ENCODE data around the gene FCRLB. TPM values are rescaled to one million over a fixed set of nuclear protein-coding genes. Genes with fewer than 3 reads are reported as not detected.

The FCRLB gene
- total RNA-seq, 1 donor from 2014 or later, result 2.8 TPM

DNA sequence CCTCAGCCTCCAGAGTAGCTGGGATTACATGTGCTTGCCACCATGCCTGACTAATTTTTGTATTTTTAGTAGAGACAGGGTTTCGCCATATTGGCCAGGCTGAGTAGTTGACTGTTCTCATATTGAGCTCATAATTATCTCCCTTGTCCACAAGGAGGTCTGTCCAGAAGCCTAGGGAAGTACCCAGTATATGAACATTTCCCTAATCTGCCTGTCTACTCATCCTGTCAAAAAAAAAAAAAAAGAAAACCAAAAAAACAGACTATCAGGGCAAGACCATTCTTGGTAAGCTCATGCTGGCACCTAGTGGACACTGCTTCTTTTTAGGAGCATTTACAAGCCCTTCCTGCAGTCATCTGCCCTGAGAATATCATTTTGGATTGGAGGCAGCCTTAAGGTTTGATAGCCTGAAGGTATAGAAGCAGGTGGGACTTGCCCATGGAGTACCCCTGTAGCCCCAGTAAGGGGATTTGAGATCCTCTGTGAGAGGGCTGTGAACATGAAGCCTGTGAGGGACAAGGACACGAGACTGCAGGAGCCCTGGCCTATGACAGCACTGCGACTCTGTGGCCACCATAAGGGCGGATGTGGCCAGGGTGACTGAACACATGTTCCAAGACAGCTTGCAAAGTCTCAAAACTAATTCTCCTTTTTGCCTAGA lies 17.4 kb downstream of the FCRLB start:
- H3K27ac ChIP-seq, result peak overlapping the region; percentile 66
- no peaks in the 10 kb centered on the region for H3K9me3 ChIP-seq
- intact Hi-C loops (cut with DNase I), result no loop called here
- peaks cover 29% of the 10 kb centered on the region for H3K4me1 ChIP-seq
- DNase-seq, result peak; percentile 80
- no peak overlapping the region for H3K4me3 ChIP-seq
- TF ChIP-seq, protein P1, sequence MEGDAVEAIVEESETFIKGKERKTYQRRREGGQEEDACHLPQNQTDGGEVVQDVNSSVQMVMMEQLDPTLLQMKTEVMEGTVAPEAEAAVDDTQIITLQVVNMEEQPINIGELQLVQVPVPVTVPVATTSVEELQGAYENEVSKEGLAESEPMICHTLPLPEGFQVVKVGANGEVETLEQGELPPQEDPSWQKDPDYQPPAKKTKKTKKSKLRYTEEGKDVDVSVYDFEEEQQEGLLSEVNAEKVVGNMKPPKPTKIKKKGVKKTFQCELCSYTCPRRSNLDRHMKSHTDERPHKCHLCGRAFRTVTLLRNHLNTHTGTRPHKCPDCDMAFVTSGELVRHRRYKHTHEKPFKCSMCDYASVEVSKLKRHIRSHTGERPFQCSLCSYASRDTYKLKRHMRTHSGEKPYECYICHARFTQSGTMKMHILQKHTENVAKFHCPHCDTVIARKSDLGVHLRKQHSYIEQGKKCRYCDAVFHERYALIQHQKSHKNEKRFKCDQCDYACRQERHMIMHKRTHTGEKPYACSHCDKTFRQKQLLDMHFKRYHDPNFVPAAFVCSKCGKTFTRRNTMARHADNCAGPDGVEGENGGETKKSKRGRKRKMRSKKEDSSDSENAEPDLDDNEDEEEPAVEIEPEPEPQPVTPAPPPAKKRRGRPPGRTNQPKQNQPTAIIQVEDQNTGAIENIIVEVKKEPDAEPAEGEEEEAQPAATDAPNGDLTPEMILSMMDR (IDR thresholded peaks at IDR 0.05), result peak; percentile 51
- H3K36me3 ChIP-seq, result no peaks in the 10 kb centered on the region
- peak; percentile 84 to 88 for ATAC-seq
- H3K27me3 ChIP-seq (ENCODE audit: low read depth), result no peaks in the 10 kb centered on the region

DNA sequence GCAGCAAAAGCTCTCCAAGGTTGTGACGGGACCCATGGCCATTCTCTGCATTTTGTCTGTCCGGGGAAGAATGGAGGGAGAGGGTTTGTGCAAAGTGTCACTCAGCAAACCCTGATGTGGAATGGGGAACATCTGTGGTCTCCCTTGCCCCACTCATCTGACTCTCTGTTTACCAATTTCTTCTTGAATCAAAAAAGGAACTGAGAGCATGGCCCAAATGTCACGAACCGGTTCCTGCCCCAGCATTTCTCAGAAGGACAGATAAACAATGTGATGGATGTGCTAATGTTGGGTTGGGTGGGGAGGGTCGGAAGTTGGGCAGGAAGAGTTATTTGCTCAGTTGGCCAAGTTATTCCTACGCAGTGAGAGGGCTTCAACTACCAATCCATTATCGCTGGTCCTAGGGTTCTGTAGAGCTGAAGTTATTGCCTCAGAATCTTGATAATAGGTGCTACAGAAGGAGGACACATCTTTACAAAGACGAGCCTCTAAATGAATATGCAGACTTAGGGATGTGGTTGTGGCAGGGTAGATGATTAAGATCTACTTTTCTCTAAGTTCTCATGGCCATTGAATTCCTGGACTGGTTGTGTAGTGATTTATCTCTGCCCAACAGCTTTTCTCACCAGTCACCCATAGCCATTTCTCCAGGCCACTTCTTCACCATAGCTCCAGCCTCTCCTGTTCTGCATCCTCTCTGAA lies 18.7 kb downstream of the FCRLB start:
- no peaks in the 10 kb centered on the region for H3K27me3 ChIP-seq (ENCODE audit: low read depth)
- DNase-seq (peak; percentile 54), ATAC-seq (peak; percentile 59 to 68)
- H3K36me3 ChIP-seq, result no peaks in the 10 kb centered on the region
- no peak overlapping the region for H3K4me3 ChIP-seq
- TF ChIP-seq, protein P1 (IDR thresholded peaks at IDR 0.05), result no peak
- H3K27ac ChIP-seq, result peak overlapping the region; percentile 66
- peaks cover 29% of the 10 kb centered on the region for H3K4me1 ChIP-seq
- no peaks in the 10 kb centered on the region for H3K9me3 ChIP-seq
- intact Hi-C loops (cut with DNase I), result loop anchor here (10.0 kb wide), 1 partner anchor 255 kb away; no protein-coding TSS in a partner anchor

DNA sequence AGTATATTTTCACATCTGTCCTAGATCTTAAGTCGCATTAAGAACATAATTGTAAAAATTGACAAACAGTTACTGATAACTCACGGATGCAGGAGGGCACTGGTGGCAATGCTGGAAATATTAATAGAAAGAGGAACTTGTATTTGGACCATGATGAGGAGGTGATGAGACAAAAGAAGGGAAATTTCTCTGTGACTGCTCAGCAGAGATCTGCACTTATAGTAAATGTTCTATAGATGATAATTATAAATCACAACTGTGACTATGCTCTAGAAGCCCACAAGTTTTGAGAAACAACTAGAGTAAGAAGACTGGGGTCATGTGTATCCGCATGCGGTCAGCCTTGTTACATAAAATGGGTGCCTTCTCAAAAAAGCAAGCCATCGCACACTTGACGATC lies 19.6 kb downstream of the FCRLB start:
- H3K4me3 ChIP-seq, result no peak overlapping the region
- no peak for ATAC-seq
- H3K9me3 ChIP-seq, result no peaks in the 10 kb centered on the region
- H3K27ac ChIP-seq, result no peak overlapping the region
- intact Hi-C loops (cut with DNase I), result loop anchor here (10.0 kb wide), 1 partner anchor 256 kb away; no protein-coding TSS in a partner anchor
- DNase-seq, result no peak
- TF ChIP-seq, protein P1 (IDR thresholded peaks at IDR 0.05), result no peak
- H3K27me3 ChIP-seq (ENCODE audit: low read depth), result no peaks in the 10 kb centered on the region
- H3K4me1 ChIP-seq, result peaks cover 29% of the 10 kb centered on the region
- H3K36me3 ChIP-seq, result no peaks in the 10 kb centered on the region

DNA sequence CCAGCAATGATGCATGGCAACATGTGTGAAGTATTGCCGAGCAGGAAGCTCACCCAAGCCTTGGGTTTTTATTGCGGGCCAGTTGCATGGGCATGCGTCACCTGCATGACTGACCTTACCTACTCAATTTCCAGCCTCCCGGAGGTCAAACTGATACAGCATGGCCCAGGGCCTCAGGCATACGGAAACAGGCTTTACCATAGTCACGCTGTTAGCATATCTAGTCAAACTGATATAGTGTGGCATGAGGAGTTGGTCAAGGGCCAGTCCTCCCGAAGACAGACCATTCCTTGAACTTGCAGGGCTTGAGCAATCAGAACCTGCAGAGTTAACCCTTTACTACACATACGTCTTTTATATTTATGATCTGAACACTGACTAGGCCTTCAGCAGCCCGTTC lies 21.9 kb downstream of the FCRLB start:
- Histone ChIP-seq H3K36me3 (no peaks in the 10 kb centered on the region), H3K4me1 (peaks cover 27% of the 10 kb centered on the region), H3K27ac (no peak overlapping the region), H3K4me3 (no peak overlapping the region), H3K9me3 (no peaks in the 10 kb centered on the region), H3K27me3 (ENCODE audit: low read depth) (no peaks in the 10 kb centered on the region)
- ATAC-seq (no peak), DNase-seq (no peak)
- TF ChIP-seq, protein P1 (IDR thresholded peaks at IDR 0.05), result no peak
- intact Hi-C loops (cut with DNase I), result loop anchor here (10.0 kb wide), 1 partner anchor 258 kb away; no protein-coding TSS in a partner anchor

DNA sequence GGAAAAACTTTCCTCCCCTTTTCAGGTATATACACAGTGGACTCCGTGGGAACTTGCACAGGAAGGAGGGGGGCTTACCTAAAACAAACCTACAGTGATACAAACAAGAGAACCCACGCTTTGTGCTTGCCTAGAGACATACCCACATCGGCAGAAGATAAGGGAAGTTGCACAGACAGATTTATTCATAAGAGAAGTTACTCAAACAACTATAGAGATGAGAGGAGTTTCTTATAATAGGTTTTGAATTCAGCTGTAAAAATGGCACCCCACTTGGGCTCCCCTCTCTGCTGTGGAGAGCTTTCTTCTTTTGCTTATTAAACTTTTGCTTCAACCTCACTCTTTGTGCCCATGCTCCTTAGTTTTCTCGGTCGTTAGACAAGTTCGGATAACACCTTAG lies 26.5 kb downstream of the FCRLB start:
- peaks cover 20% of the 10 kb centered on the region for H3K4me1 ChIP-seq
- no peaks in the 10 kb centered on the region for H3K27me3 ChIP-seq (ENCODE audit: low read depth)
- TF ChIP-seq, protein P1 (IDR thresholded peaks at IDR 0.05), result no peak
- H3K36me3 ChIP-seq, result peaks cover 14% of the 10 kb centered on the region
- no peak overlapping the region for H3K27ac ChIP-seq
- intact Hi-C loops (cut with DNase I), result loop anchor here (10.0 kb wide), 1 partner anchor 263 kb away; no protein-coding TSS in a partner anchor
- H3K4me3 ChIP-seq, result no peak overlapping the region
- no peak for ATAC-seq
- no peak for DNase-seq
- no peaks in the 10 kb centered on the region for H3K9me3 ChIP-seq

All from lower lobe of right lung (tissue), 2 donors.